ENCODE measurements around the gene NPR1.
"Not testable (repeated sequence)": the region's sequence is repeated elsewhere in the genome, so short reads cannot be mapped to it uniquely, and the experiment has no call there.

The NPR1 gene

GRCh38 chr1:153678519-153679336 lies at the start of gene NPR1:
TSS of gene NPR1 (plus strand) at chr1:153678688. CDS start at chr1:153679109, 421 bp downstream.
- DNase-seq: peak; percentile 23

GRCh38 chr1:153629343-153629665 lies 49.2 kb upstream of the NPR1 start:
- DNase-seq: no peak

- DNase-seq: no peak
These were observed 48.5 kb upstream of the NPR1 start for GRCh38 chr1:153629971-153630370.

GRCh38 chr1:153630384-153630783 lies 48.1 kb upstream of the NPR1 start:
- no peak for DNase-seq

GRCh38 chr1:153631047-153632022 lies 47.2 kb upstream of the NPR1 start:
- no peak for DNase-seq

- no peak for DNase-seq
These were observed 45.2 kb upstream of the NPR1 start for GRCh38 chr1:153633161-153633753.

- DNase-seq: peak; percentile 90
These were observed 44.5 kb upstream of the NPR1 start, which contains the start of gene CHTOP for GRCh38 chr1:153633754-153634665. TSS of gene CHTOP (plus strand) at chr1:153634066. CDS start at chr1:153636589, 2,523 bp downstream.

GRCh38 chr1:153635872-153636271 lies 42.6 kb upstream of the NPR1 start:
- DNase-seq: no peak

GRCh38 chr1:153636312-153636711 lies 42.2 kb upstream of the NPR1 start:
- no peak for DNase-seq

- no peak for DNase-seq
These were observed 40.2 kb upstream of the NPR1 start for GRCh38 chr1:153638261-153638660.

GRCh38 chr1:153639280-153639679 lies 39.2 kb upstream of the NPR1 start:
- no peak for DNase-seq

GRCh38 chr1:153640213-153640612 lies 38.3 kb upstream of the NPR1 start:
- DNase-seq: not testable (repeated sequence)

GRCh38 chr1:153640861-153641260 lies 37.6 kb upstream of the NPR1 start:
- no peak for DNase-seq

- no peak for DNase-seq
These were observed 36.3 kb upstream of the NPR1 start for GRCh38 chr1:153642161-153642560.

GRCh38 chr1:153643100-153643499 lies 35.4 kb upstream of the NPR1 start:
- no peak for DNase-seq

GRCh38 chr1:153643816-153644215 lies 34.7 kb upstream of the NPR1 start:
- DNase-seq: no peak

GRCh38 chr1:153646672-153647345 lies 31.7 kb upstream of the NPR1 start:
- DNase-seq: no peak

- DNase-seq: no peak
These were observed 31.2 kb upstream of the NPR1 start for GRCh38 chr1:153647346-153647714.

GRCh38 chr1:153648000-153648643 lies 30.4 kb upstream of the NPR1 start:
- DNase-seq: no peak

- DNase-seq: no peak
These were observed 29.2 kb upstream of the NPR1 start for GRCh38 chr1:153649137-153649862.

GRCh38 chr1:153649863-153650235 lies 28.6 kb upstream of the NPR1 start:
- no peak for DNase-seq
